H1 (cell line): ENCODE measurements around the gene CELF1.

Experiments used
- CEBPB ChIP-seq: IDR thresholded peaks from 2 replicates; pipeline ENCODE4 v1.6.1; 2012; ENCODE audit warnings: low read depth, low read length
- CTCF ChIP-seq, 3 experiments: IDR thresholded peaks; 1 replicate in 2 of 3; 2 replicates in 1 of 3; pipeline versions ENCODE4 v1.5.1 to v1.6.1; 2011; ENCODE audit warnings: low read length in 3 of 3, mild to moderate bottlenecking in 3 of 3, inconsistent platforms in 2 of 3, low read depth in 1 of 3, moderate library complexity in 1 of 3; ENCODE audit not compliant: insufficient read depth in 1 of 3; ENCODE audit errors: control extremely low read depth in 1 of 3
- MAX ChIP-seq: IDR thresholded peaks from 2 replicates; pipeline ENCODE4 v1.6.1; 2012; ENCODE audit warnings: inconsistent platforms
- POLR2AphosphoS5 ChIP-seq: IDR thresholded peaks from 2 replicates; pipeline ENCODE4 v1.6.1; 2011; ENCODE audit warnings: low read depth, low read length
- TEAD4 ChIP-seq: IDR thresholded peaks from 2 replicates; pipeline ENCODE4 v1.6.1; 2012; ENCODE audit warnings: low read depth, low read length, inconsistent platforms, mixed read lengths

- no peak for TF ChIP-seq POLR2AphosphoS5
- no peak for TF ChIP-seq MAX
- no peak for TF ChIP-seq CEBPB
- no peak for TF ChIP-seq CTCF (IDR thresholded peaks at IDR 0.05; ENCODE audit: control extremely low read depth in 1 of 3, insufficient read depth in 1 of 3, low read depth in 1 of 3, low read length in 3 of 3)
- TF ChIP-seq TEAD4, result no peak
These were observed 16.0 kb downstream of the CELF1 start for GRCh38 chr11:47536915-47537314.
